ENCODE data around the gene USH2A. TPM values are rescaled to one million over a fixed set of nuclear protein-coding genes. Genes with fewer than 3 reads are reported as not detected.

Gene USH2A
- total RNA-seq, 4 donors from 2014 or later: 0.14 TPM; not detected in 3

- TF ChIP-seq CTCF (IDR thresholded peaks at IDR 0.05) (no peak), POLR2A (IDR thresholded peaks at IDR 0.05) (no peak)
- no peaks in the 10 kb centered on the region for H3K9me3 ChIP-seq
- DNase-seq: no peak
- intact Hi-C loops (cut with DNase I; ENCODE audit: low total_unique reads): no loop called here
- H3K4me3 ChIP-seq: no peak overlapping the region
- H3K27me3 ChIP-seq: no peaks in the 10 kb centered on the region
- peaks cover 0 to 3% of the 10 kb centered on the region in 2 donors for H3K36me3 ChIP-seq
- H3K27ac ChIP-seq: no peak overlapping the region
- H3K4me1 ChIP-seq: no peaks in the 10 kb centered on the region
Measured at GRCh38 chr1:215835951-215836350, 587.3 kb downstream of the USH2A start.

- peaks cover 0 to 3% of the 10 kb centered on the region in 2 donors for H3K36me3 ChIP-seq
- H3K4me1 ChIP-seq: no peaks in the 10 kb centered on the region
- H3K4me3 ChIP-seq: no peak overlapping the region
- TF ChIP-seq CTCF (IDR thresholded peaks at IDR 0.05) (no peak), POLR2A (IDR thresholded peaks at IDR 0.05) (no peak)
- intact Hi-C loops (cut with DNase I; ENCODE audit: low total_unique reads): loop anchor here (5.0 kb wide), 1 partner anchor 63 kb away; no protein-coding TSS in a partner anchor
- H3K9me3 ChIP-seq: no peaks in the 10 kb centered on the region
- H3K27me3 ChIP-seq: no peaks in the 10 kb centered on the region
- DNase-seq: no peak
- no peak overlapping the region for H3K27ac ChIP-seq
Measured at GRCh38 chr1:215833941-215834729, 589.1 kb downstream of the USH2A start.

- no peak for DNase-seq
- Histone ChIP-seq H3K36me3 (peaks cover 0 to 3% of the 10 kb centered on the region in 2 donors), H3K27me3 (no peaks in the 10 kb centered on the region), H3K27ac (no peak overlapping the region), H3K9me3 (no peaks in the 10 kb centered on the region), H3K4me1 (no peaks in the 10 kb centered on the region), H3K4me3 (no peak overlapping the region)
- TF ChIP-seq POLR2A (IDR thresholded peaks at IDR 0.05): no peak
- TF ChIP-seq CTCF (IDR thresholded peaks at IDR 0.05): no peak
- intact Hi-C loops (cut with DNase I; ENCODE audit: low total_unique reads): loop anchor here (5.0 kb wide), 1 partner anchor 67 kb away; no protein-coding TSS in a partner anchor
Measured at GRCh38 chr1:215830226-215830810, 592.9 kb downstream of the USH2A start.

- Histone ChIP-seq H3K4me1 (no peaks in the 10 kb centered on the region), H3K27ac (no peak overlapping the region), H3K36me3 (no peaks in the 10 kb centered on the region), H3K9me3 (no peaks in the 10 kb centered on the region), H3K27me3 (no peaks in the 10 kb centered on the region), H3K4me3 (no peak overlapping the region)
- TF ChIP-seq POLR2A (IDR thresholded peaks at IDR 0.05) (no peak), CTCF (IDR thresholded peaks at IDR 0.05) (no peak)
- intact Hi-C loops (cut with DNase I; ENCODE audit: low total_unique reads): no loop called here
- no peak for DNase-seq
Measured at GRCh38 chr1:215825056-215825455, 598.2 kb downstream of the USH2A start.

- H3K36me3 ChIP-seq: no peaks in the 10 kb centered on the region
- H3K27me3 ChIP-seq: no peaks in the 10 kb centered on the region
- H3K4me1 ChIP-seq: no peaks in the 10 kb centered on the region
- TF ChIP-seq CTCF (IDR thresholded peaks at IDR 0.05): no peak
- no peak overlapping the region for H3K27ac ChIP-seq
- intact Hi-C loops (cut with DNase I; ENCODE audit: low total_unique reads): no loop called here
- no peaks in the 10 kb centered on the region for H3K9me3 ChIP-seq
- DNase-seq: no peak
- H3K4me3 ChIP-seq: no peak overlapping the region
Measured at GRCh38 chr1:215824245-215824644, 599.0 kb downstream of the USH2A start.
